HK-2 (cell line): Measurements from ENCODE around the gene GIPR.

Source experiments
- DNase-seq: peaks from one replicate; pipeline ENCODE4 v3.0.0-alpha.2; 2018; ENCODE audit not compliant: unreplicated experiment

GIPR gene

DNA sequence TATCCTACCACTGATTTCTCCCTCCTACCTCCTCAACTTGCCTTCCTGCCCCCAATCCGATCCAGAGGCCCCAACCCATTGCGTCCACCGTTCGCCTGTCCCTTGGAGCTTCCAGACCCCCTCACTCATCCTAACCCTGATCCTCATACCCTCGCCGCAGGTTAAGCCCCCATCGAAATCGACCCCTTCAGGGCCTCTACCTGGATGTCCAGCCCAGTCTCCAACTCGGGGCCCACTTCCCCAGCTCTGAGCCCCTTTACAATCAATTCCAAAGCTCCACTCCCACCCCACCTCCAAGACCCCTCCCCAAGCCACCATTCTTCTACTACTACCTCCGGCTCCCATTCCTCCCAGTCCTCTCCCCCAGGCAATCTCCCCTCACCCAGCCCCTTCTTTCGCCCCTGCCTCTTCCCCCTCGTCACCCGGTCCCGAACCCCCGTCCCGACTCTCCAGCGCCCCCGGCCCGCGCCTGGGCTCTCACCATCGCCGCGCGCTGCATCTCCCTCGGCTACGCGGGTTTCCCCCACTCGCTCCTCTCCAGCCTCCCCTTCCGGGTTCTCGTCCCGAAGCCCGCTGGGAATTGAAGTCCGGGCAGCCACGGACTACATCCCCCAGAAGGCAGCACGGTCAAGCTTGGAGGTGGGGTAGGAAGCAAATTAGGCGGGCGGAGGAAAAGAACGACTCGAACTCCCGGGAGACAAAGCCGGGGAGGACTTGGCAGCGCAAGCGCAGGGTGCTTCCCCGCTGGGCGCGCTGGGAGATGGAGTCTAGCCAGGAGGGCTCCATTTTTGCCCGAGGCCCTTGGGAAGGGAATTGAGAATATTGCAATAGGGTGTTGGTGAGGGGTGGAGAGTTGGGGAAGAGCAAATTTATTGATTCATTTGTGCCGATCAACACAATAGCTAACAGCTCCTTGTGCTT lies 62.6 kb downstream of the GIPR start, which contains the start of gene FBXO46:
Gene FBXO46, minus strand, starts transcription at position 529 of the 921 bp plus-strand sequence. CDS start 17,401 bp downstream, outside the sequence.
- peak; percentile 97 for DNase-seq
